ENCODE data around the gene PPP1R1B. TPM values are rescaled to one million over a fixed set of nuclear protein-coding genes. Genes with fewer than 3 reads are reported as not detected.
A peak's percentile ranks its signal among the peaks of the same experiment; 100 is the strongest.

The PPP1R1B gene
- total RNA-seq, 1 donor from 2014 or later = 0.15 TPM

DNA sequence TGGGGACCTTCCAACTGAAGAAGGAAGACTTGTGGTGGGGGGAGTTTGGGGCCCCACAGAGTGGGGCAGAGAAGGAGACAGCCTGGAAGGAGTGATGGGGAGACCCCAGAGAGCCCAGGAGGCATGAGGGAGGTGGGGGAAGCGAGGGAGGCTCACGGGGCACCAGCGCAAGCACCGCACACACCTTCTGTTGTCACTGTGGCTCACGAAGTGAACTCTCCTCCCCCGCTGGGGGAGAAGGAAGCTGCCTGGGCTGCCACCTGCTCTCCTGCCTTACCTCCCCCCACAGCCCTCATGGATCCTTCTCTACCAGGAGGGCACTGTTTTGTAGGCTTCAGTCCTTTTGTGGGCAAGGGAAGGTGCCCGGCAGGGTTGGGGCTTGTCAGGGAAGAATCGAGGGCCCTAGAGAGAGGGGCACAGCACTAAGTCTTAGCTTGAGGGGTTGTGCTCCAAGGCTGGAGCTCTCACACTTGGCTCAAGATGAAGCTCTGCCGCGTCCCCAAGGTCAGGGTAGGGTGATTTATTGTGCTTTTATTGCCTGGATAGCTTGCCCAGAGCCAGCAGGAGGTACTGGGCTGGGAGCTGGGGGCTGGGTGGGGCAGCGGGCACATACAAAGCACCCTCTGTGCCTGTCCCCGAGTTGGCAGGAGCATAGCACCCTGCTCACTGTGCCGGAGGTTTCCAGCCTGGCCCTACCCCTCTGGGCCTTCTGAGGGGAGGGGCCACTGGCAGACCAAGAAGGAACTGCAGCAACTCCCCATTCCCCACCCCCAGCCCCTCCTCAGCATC, 5.6 kb downstream of the PPP1R1B start:
- DNase-seq (ENCODE audit: low read depth) = no peak

DNA sequence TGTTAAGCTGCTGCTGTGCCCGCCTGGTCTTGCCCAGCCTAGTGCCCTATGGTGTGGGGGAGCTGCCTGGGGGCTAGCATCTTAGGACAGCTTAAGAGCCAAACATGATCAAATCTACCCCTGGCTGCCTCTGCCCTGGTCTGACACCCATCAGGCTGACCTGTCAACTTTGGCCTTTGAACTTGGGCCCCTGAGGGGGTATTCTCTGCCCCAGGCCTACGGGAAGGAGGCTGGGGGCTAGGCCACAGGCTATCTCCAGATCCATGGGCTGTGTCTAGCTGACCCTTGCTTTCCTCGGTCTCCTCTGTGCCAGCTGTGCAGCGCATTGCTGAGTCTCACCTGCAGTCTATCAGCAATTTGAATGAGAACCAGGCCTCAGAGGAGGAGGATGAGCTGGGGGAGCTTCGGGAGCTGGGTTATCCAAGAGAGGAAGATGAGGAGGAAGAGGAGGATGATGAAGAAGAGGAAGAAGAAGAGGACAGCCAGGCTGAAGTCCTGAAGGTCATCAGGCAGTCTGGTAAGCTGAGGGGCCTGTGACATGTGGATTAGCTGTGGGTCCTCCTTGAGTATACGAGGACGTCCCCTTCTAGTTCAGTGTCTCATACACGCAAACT, 6.9 kb downstream of the PPP1R1B start:
- DNase-seq (ENCODE audit: low read depth) = no peak

DNA sequence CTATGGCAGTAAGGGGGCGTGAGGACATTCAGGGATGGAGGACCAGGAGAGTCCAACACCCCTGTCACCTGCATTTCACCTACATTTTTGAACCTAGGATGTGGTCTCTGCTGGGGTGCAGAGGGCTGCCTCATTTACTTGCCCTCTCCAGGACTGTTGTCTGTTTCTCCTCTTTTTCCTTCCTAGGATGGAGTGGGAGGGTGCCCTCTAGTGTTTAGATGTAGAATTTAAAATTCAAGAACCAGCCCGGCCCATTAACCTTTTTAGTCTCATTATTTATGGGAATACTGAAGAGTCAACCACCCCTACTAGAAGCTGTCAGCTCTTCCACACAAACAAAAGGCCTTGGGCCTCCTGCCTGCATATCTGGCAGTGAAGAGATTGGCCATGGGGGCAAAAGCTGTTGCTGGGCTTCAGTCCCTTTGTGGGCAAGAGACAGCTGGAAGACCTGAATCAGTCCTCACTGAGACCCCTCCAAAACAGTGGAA, 7.7 kb downstream of the PPP1R1B start:
- peak; percentile 33 for DNase-seq (ENCODE audit: low read depth)

DNA sequence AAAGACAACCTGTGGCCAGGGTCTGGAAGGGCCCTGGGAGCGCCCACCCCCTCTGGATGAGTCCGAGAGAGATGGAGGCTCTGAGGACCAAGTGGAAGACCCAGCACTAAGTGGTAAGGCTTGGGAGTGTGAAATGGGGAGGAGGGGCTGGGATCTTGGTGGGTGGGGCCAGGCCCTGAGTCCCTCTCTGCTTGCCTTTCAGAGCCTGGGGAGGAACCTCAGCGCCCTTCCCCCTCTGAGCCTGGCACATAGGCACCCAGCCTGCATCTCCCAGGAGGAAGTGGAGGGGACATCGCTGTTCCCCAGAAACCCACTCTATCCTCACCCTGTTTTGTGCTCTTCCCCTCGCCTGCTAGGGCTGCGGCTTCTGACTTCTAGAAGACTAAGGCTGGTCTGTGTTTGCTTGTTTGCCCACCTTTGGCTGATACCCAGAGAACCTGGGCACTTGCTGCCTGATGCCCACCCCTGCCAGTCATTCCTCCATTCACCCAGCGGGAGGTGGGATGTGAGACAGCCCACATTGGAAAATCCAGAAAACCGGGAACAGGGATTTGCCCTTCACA, 8.9 kb downstream of the PPP1R1B start:
- DNase-seq (ENCODE audit: low read depth) = no peak

DNA sequence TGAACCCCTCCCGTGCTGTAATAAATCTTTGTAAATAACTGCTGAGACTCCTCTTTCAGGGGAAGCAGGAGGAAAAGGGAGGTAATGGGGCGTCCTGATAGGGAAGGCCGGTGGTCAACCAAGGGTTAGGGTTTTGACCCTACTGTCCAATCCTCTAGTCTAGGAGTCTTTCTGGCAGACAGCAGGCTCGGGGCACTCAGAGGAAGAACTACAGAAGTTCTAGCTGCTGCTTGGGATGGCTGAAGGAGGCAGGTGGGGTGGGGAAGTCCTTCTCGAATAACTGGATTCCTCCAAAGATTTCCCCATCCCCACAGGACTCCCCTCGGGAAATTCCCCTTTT, 9.8 kb downstream of the PPP1R1B start:
- no peak for DNase-seq (ENCODE audit: low read depth)

DNA sequence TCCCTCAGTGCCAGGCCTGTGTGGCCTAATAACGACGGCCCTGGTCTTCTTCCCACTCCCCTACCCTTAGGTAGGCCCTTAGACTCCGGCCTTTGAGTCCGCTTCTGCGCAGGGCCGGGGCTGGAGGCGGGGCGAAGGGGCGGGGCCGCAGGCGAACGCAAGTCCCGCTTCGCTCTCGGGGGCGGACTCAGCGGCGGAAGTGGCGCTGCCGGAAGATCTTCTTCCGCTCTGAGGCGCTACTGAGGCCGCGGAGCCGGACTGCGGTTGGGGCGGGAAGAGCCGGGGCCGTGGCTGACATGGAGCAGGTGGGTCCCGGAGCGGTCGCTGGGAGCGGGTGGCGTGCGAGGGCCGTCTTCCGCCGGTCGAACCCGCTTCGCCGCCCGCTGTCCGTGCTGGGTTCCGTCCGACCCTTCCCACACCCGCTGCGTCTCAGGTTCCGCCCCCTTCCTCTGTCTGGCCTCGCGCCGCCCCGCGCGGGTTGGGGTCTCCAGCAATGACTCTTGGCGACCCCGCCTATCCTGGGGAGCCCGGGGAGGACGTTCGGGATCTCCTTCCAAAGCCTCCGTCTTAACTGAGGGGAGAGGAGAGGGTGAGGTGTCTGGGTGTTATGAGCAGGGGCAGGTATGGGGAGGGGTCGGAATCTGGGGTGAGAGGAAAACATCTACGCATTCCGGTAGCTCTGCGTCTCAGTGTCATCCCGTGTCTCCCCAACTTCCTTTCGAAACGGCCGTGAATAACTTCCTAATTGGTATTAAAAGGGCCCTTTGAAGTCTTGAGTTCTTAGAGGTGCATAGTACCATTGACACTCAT, 10.4 kb downstream of the PPP1R1B start, which contains the start of gene STARD3:
TSS of gene STARD3 (plus strand) at position 218 of the 810 bp plus-strand sequence. CDS start 16,388 bp downstream, outside the sequence.
- DNase-seq (ENCODE audit: low read depth) = peak; percentile 70

DNA sequence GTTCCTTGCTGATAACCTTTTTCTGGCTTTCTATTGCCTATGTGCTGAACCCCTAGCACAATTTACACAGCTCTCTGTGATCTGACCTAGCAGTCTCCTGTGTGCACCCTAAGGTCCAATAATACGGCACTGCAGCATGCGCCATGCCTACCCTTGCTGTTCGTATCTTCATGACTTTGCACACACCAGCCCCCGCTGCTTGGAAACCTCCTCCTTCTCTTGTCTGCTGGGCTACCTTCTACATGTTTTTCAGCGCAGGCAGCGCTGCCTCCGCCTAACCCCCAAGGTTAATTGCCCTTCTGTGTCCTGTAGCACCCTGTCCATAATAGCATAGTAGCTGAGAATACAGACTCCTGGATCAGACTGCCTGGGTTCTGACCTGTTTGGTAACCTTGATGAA, 11.6 kb downstream of the PPP1R1B start:
- DNase-seq (ENCODE audit: low read depth) = no peak

DNA sequence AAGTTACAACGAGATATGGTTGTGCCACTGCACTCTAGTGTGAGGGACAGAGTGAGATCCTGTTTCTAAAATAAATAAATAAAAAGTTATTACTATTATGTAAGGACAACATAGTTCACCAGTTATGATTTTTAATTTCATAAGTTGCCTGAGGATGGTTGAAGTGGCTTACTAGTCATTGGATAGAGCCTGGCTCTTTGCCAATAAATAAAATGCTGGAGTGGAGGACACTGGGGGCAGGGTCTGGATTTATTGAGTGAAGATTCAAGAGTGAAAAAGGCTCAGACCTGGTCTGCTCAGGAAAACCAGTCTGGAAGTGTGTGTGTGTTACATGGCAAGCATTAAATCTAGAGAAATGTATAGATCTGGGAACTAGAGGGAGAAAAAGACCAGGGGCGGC, 12.3 kb downstream of the PPP1R1B start:
- no peak for DNase-seq (ENCODE audit: low read depth)

DNA sequence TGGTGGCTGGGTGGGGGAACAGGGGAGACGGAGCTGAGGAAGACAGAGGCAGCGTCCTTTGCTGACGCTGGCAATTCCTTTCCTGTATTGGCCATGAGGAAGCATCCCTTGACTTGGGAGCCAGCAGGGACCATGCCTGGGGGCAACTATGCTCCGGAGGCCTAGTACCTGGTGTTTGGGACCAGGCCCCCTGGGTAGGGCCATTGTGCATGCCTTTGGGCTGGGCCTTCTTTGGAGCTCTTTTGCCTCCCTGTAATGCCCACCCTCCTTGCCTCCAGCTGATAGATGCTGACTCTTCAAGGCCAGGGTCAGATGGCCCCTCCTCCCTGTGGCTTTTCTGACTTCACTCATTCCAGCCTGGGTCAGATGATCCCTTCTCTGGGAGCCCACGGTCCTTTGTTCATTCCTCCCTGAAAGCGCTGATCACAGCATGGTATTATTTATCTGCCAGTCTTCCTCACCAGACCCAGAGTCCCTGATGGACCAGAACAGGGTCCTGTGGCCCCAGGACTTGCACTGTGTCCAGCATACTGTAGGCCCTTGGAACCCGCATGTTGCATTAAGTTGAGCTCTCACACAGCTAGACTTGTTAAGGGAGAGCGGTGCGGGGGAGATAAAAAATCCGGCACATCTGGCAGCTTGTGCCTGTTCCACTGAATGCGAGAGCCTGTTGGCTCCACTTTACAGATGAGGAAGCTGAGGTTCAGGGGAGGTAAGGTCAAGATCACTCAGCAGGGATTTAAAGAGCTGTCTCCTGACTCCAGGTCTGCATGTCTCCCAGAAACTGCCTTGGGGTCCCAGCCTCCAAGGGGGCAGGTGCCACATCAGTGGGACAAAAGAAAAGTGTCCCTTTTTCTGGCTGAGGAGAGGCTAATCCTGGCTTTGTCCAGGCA, 13.1 kb downstream of the PPP1R1B start:
- DNase-seq (ENCODE audit: low read depth) = no peak

DNA sequence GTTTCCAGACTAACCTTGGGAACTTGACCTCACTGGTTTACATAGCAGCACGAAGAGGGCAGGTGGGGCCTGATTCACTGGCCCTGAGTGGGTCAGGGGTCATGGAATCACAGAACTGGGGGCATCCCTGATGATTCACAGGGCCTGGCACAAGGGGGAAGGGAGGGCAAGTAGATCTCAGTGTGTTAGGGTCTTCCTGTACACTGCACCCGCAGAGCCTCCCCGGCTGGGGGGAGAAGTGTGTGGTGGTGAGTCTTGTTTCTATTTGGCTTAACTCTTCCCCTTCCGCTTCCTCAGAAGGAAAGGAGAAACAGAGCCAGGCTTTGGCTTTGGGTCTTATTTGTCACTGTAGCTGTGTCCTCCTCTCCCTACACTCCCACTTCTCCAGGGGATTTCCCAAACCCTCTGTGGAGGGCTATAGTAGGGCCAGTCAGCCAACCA, 13.9 kb downstream of the PPP1R1B start:
- DNase-seq (ENCODE audit: low read depth) = no peak

DNA sequence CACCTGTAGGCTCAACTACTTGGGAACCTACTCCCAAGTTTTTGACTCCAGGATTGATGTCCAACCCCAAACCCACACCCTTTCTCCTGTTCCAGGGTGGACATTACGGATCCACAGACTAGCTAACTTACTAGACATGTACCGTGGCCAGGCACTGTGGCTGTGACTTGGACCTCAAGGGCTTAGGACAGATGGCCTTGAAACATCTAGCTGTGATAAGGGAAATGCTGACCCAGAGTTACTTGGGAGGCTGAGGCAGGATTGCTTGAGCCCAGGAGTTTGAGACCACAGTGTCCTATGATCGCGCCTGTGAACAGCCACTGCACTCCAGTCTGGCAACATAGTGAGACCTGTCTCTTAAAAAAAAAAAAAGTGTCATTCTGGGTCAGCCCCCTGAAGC, 14.3 kb downstream of the PPP1R1B start:
- no peak for DNase-seq (ENCODE audit: low read depth)

DNA sequence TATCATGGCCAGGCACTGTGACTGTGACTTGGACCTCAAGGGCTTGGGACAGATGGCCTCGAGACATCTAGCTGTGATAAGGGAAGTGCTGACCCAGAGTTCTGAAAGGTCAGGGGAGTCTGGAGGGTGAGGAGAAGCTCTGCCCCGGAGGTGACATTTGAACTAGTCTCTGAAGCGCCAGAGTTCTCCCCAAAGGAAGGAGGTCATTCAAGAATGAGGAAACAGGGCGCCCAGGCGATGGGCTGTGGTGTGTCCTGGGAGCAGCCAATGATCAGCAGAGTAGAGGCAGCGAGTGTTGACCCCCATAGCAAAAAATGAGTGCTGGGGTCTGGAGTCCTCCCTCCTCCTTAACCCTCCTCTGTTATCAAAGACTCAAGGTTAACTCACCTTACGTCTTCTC, 15.1 kb downstream of the PPP1R1B start:
- no peak for DNase-seq (ENCODE audit: low read depth)

DNA sequence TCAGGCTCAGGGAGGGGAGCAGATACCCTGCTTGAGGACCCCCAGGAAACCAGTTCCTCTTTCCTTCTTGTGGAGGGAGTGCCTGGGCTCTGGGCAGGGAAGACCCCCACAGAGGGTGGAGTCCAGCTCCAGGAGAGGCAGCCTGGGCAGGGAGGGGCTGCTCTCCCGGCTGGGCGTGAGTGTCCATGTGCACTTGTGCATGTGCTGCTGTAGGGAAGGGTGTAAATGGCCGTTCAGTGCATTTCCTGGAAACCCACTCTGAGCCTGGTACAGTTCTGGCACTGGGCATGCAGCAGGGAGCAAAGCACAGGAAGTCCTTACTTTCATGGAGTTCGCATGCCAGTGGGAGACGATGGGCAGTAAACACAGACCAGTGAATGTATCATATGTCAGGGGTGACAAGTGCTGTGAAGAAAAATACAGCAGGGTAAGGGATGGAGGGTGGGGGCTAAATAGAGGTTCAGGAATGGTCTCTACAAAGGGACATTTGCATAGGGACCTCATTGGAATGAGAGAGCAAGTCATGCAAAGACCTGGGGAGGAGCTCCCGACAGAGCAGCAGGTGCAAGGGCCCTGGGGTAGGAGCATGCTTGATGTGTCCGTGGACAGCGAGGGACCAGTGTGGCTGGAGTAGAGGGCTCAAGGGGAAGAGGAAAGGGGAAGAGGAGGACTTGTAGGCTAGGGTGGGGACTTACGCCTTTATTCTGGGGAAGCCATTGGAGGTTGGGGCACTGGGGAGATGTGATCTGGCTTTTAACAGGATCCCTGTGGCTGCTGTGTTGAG, 15.7 kb downstream of the PPP1R1B start:
- no peak for DNase-seq (ENCODE audit: low read depth)

DNA sequence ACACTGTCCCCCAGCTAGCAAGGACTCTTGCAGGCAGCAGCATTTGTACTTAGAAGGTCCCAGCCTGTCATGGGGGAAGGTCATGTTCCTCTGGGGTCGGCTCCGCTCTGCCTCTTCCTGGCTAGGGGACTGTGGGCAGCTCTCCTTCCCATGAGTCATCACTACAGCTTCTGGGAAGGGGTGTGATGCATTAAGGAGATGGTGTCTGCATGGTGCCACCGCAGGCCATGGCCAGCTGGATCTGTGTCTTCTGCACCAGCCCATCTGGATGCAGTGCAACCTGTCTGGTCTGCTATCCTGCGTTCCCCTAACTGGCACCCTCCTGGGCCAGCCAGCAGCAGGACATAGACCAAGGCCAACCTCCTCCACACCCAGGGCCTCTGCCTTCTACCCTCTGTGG, 16.5 kb downstream of the PPP1R1B start:
- peak; percentile 39 for DNase-seq (ENCODE audit: low read depth)

DNA sequence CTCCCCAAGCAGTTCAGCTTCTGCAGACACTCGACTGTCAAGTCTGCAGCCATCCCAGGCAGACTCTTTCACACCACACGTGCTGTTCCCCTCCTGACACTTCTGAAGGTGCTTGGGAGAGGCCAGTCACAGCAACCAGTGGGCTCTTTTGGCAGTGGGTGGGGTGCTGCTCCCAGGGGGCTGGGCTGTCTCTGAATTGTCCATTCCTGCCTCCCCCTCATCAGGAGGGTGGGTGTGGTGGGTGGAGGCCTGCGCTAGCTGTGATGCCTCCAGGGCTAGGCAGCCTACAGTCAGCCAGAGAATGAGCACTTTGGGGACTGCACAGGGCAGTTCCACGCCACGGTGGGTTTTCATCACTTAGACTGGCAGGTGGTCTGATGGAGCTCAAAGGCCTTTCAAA, 20.5 kb downstream of the PPP1R1B start:
- no peak for DNase-seq (ENCODE audit: low read depth)

DNA sequence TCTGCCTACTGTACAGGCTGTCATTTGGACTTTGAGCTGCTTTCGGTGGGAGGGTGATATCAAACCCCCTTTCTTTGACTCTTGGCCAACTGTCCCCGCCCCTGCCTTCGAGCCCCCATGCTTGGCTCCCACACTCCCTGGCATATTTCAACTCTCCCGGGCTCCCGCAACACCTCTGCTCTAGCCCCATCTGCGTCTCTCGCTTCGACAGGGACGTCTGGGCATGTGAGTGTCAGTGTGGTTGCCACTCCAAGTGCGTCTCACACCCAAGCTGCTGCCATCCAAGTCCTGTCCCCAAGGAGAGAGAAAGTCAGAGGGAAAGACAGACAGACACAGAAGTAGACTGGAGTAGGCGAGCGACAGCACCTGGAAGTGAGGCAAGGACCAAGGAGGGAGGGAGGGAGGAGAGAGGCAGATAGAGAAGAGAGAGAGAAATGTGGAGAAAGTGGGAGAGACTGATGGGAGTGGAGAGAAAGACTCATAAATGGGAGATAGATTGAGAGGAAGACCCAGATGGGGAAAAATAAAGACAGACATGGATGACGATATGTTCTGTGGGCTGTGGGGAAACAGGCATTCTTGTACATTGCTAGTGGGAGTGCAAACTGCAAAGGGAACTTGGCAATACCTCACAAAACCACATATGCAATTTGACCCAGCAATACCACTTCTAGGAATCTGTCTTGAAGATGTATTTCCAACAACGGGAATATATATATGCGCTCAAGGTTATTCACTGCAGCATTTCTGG, 22.0 kb downstream of the PPP1R1B start:
- DNase-seq (ENCODE audit: low read depth) = no peak

DNA sequence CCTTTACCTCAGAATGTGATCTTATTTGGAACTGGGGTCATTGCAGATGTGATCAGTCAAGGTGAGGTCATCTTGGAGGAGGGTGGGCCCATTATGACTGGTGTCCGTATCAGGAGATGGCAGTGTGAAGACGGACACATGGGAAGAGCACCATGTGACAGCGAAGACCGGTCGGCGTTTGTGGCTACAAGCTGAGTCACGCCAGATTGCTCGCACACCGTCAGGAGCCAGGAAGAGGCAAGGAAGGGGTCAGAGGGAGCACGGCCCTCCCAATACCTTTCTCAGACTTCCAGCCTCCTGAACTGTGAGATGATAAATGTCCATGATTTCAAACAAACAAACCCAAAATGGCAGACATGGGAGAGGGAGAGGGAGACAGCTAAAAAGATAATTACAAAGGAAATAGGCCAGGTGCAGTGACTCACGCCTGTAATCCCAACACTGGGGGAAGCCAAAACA, 23.4 kb downstream of the PPP1R1B start:
- no peak for DNase-seq (ENCODE audit: low read depth)

DNA sequence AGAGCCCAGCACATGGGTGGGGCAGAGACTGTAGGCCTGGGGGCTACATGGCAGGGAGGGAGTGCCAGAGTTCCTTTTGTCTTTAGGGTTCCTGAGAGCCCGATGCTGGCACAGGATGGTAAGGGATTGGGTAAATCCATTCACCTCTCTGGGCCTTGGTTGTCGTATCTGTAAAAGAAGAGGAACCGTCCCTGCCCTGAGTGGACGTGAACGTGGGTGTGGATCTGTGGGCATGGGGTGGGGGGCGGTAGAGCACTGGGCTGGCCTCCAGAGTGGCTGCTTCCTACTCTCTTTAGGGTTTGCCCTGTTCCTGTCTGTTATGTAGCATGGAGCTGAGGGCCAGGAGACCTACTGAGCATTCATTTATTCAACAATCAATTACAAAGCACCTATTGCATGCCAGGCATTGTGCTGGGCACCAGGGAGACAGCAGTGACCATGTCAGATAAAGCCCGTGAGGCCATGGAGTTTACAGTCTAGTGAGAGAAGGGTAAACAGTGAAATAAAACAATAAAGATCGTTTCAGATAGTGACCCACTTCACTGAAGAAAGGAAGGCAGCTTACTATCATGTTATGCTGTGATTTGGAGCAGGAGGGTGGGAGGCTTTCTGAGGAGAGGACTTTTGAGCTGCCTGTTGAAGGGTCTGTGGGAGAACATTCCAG, 25.3 kb downstream of the PPP1R1B start:
- DNase-seq (ENCODE audit: low read depth) = no peak

Measured in renal cortical epithelial cell (primary cell).